GM18907 (cell line): Measurements from ENCODE around the gene KRT17.
"Not testable (repeated sequence)": the region's sequence is repeated elsewhere in the genome, so short reads cannot be mapped to it uniquely, and the experiment has no call there.

Experiments
- ATAC-seq: cut with Tn5 transposase; IDR thresholded peaks from one replicate; pipeline ENCODE4 v1.9.1; 2021; ENCODE audit warnings: mild to moderate bottlenecking, moderate library complexity; ENCODE audit not compliant: unreplicated experiment

The KRT17 gene

DNA sequence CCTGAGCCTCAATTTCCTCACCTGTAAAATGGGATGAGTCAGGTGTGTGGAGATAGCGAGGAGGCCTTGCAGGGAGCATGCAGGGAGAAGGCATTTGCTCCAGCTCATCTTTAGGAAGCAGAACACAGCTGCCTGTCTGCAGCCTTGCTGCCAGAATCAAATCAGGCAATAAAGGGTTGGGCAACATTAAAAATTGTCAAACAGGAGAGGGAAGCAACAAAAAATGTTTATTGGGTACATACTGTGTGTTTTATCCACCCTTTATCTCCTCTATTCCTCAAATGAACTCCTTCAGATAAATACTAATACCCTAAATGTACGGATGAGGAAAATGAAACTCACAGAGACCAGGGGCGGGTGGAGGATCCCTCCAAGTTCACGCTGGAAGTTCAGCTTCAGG lies 24.1 kb downstream of the KRT17 start:
- ATAC-seq, result no peak

DNA sequence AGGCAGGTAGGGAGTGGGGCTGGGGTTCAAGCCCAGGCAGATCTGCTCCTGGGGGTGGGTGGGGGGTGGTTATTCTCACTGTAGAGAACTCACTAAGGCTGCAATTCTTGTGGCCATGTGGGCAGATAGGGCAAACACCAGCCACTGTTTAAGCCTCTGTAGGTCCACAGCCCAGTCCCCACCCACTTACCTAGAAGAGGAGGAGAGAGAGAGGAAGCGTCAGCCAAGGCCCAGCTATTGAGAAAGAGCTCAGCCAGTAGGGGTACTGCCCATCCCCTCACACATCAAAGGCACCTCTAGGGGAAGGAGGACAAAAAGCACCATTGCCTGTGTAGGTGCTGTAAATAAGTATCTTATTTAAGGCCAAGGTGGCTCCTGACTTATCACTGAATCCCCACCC lies 24.7 kb downstream of the KRT17 start:
- ATAC-seq, result no peak

GRCh38 chr17:41595585-41595984 lies 28.8 kb downstream of the KRT17 start:
- no peak for ATAC-seq

DNA sequence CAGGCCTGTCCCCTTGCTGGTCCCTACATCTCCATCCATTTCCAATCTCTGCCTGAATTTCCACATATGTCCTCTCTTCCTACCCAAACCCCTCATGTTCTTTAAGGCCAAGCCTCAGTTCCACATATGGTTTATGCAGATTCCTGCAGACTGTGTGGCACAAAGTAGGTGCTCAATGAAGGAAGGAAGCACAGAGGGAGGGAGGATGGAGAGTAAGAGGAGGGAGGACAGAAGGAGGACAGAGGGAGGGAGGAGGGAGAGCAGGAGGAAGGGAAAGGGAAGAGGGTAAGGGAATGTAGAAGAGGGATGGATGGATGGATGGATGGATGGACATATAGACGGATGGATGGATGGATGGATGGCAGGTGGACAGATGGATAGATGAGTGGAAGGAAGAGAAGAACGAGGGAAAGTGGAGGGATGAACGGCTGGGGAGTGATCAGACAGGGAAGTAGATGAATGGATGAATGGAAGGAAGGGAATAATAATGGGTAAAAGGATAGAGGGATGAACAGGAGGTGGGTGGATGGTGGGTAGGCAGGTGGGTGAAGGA lies 29.9 kb downstream of the KRT17 start:
- no peak for ATAC-seq

- ATAC-seq, result no peak
Observed at GRCh38 chr17:41593306-41593981, 30.9 kb downstream of the KRT17 start.

- ATAC-seq, result no peak
Observed at GRCh38 chr17:41592601-41593305, 31.6 kb downstream of the KRT17 start.

GRCh38 chr17:41589301-41589700 lies 35.1 kb downstream of the KRT17 start:
- ATAC-seq, result no peak

- ATAC-seq, result no peak
Observed at GRCh38 chr17:41588126-41588810, 36.1 kb downstream of the KRT17 start.

DNA sequence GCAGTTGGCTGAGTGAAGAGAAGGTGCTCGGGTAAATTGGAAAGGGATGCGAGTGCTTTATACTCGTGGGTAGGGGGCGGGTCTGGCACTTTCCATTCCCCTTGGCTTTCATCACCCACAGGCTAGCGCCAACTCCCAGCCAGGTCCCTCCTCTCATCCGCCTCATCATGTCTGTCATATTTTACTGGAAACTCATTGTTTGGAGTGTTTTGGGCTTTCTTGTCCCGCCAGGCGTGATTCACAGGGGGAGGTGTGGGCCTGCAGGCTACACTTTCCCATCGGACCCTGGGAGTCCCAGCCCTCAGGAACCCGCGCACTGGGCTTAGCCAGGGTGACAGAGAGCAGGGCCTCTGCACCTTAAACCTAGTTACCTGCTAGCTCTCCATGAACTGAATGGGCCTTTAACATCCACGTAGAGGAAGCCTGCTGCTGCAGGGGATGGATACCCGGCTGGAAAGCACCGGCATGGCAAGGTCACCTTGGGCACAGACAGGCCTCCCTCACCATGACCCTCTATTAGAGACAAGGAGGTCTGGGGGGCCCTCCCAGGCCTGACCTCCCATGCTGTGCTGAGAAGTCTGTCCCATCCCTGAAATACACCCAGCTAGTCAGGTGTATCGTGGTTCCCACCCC lies 37.4 kb downstream of the KRT17 start, which contains the start of gene KRT14:
Gene KRT14, minus strand, starts transcription at position 33 of the 633 bp plus-strand sequence. CDS start 61 bp downstream, outside the sequence.
- ATAC-seq, result no peak

DNA sequence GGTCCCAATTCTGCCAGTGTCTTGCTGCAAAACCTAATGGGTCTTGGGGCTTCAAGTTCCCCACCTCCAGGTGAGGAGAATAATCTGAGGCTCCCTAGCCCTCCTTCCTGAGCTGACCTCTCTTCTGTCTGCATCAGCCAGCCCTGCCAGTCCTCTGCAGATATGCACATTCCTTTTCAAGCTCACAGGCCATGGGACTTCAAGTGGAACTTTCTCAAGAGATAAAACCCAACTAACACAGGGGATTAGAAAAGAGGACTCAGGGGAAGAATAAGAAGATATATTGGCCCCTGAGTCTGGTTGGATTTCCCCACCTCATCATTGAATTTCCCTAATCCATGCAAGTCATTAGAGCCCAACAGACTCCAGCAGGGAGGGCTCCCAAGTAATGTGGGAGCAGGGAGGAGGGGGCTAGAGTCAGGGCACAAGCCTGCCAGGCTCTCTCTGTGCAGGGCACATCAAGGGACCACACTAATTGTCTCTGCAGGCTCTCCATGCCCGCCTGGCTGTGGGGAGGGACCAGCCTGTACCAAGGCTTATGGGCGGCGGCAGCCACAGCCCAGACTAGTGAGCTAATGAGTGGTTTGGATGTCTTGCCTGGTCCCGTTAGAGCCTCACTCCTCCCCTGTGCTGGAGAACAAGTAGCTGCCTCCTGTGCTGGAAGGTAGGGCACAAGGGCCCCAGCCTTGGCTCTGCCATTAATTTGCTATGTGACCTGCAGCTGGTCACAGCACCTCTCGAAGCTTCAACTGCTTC lies 38.9 kb downstream of the KRT17 start:
- no peak for ATAC-seq

DNA sequence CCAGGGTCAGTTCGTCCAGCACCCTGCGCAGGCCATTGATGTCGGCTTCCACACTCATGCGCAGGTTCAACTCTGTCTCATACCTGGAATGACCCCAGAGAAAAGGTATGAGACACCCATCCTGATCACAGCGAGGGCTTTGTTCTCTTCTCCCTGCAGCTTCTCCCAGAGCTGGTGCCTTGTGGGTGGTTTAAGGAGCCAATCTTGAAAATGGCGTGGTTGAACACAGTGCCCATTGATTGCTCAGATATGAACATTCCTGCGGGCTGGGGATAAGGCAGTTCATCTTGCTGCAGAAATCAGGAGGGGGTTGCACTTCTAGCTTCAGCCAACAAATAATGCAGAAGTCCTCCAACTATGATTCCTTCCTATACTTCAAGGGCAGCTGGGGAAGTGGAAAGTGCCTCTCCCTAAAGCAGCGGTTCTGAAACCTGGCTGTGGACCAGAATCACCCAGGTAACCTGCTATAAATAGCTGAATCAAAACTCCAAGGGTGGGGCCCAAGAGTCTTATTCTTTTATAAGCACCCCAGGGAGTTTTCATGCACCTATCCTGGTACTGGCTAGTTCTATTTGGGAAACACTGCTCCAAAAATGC lies 39.9 kb downstream of the KRT17 start:
- not testable (repeated sequence) for ATAC-seq

DNA sequence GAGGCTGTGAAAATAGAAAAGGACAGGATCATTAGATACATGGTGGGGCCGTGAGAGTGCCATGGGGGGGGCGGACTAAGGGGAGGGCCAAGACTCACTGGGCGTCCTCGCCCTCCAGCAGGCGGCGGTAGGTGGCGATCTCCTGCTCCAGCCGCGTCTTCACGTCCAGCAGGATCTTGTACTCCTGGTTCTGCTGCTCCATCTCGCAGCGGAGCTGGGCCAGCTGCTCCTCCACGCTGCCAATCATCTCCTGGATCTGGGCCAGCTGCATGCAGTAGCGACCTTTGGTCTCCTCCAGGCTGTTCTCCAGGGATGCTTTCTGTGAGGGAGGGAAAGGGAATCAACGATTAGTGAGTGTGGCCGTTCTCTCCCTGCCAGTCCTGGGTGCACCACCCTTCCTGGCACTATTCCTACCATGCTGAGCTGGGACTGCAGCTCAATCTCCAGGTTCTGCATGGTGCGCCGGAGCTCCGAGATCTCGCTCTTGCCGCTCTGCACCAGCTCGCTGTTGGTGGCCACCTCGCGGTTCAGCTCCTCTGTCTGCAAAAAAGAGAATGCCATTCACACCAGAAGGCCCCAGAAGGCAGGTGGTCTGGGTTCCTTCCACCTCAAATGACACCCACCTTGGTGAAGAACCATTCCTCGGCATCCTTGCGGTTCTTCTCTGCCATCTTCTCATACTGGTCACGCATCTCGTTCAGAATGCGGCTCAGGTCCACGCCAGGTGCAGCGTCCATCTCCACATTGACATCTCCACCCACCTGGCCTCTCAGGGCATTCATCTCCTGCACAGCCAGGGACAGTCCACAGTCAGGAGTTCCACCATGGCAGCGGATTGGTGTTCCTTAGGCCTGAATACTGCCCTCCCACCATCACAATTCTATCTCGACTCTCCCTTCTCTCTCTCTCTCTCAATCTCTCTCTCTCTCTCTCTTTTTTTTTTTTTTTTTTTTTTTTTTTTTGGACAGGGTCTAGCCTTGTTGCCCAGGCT lies 40.9 kb downstream of the KRT17 start:
- no peak for ATAC-seq

DNA sequence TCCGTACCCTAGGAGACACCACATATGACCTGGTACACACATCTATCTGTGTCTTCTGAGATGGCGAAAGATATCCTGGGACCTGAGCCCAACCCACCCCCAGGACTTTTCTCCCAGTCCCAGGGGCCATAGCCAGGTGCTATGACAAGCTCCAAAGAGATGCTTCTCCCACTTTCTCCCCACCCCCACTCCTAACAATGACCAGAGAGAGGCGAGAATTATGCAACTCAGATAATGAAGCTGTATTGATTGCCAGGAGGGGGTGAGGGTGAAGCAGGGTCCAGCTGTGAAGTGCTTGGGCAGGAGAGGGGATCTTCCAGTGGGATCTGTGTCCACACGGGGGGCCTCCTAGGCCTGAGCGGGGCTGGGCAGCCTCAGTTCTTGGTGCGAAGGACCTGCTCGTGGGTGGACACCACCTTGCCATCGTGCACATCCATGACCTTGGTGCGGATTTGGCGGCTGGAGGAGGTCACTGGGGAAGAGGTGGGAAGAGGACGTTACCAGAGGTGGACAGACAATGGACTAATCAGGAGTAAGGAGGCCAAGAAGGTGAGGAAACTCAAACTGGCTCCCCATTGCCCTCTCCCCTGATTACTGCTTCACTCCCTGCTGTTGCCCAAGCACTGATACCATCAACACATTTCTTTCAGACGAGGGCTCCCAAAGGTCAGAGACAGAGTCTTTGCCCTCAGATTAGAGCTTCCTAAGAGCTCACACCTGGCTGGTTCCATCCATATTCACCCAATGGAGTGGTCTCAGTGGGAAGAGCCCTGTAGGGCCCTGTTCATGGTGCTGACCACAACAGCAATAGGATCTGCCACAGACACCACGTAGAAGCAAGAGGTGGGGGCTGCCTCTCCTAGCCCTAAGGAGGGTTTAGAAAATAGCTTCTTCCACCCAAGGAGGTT lies 42.1 kb downstream of the KRT17 start:
- not testable (repeated sequence) for ATAC-seq

- ATAC-seq, result no peak
Observed at GRCh38 chr17:41581366-41582060, 42.9 kb downstream of the KRT17 start.

- no peak for ATAC-seq
Observed at GRCh38 chr17:41580687-41581365, 43.5 kb downstream of the KRT17 start.

DNA sequence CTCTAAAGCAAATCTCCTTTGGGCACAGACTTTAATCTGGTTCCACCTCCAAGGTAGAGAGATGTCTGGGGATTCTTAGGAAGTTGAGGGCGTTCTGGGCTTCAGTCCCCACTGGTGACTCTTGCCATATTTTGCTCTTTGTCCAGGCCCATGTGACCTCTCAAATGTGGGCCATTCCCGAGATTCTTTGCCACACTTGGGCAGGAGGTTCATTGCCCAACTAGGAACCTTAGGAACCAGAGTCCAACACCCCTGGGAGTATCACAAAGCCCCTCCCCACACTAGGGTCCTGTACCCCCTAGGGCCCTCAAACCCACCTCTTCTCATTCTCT lies 44.2 kb downstream of the KRT17 start:
- ATAC-seq, result no peak
